HUES48 (cell line): ENCODE data around the gene ST6GAL1.
A peak's percentile ranks its signal among the peaks of the same experiment; 100 is the strongest.

ENCODE experiments used
- H3K27ac ChIP-seq: one replicate; pipeline ENCODE4 v1.7.0; 2013; ENCODE audit warnings: low read depth, low read length, inconsistent platforms
- H3K27me3 ChIP-seq: 2 replicates; pipeline ENCODE4 v1.6.1; 2013; ENCODE audit warnings: mild to moderate bottlenecking, low read length; ENCODE audit not compliant: control insufficient read depth, insufficient read depth
- H3K36me3 ChIP-seq: 2 replicates; pipeline ENCODE4 v1.6.1; 2013; ENCODE audit warnings: low read length; ENCODE audit not compliant: control insufficient read depth, insufficient read depth
- H3K4me1 ChIP-seq: 2 replicates; pipeline ENCODE4 v1.6.1; 2013; ENCODE audit warnings: mild to moderate bottlenecking, low read length; ENCODE audit not compliant: control insufficient read depth, insufficient read depth
- H3K4me3 ChIP-seq: 2 replicates; pipeline ENCODE4 v1.5.1; 2013; ENCODE audit warnings: mild to moderate bottlenecking, low read depth, low read length
- H3K9ac ChIP-seq: 2 replicates; pipeline ENCODE4 v1.6.1; 2013; ENCODE audit warnings: mild to moderate bottlenecking, low read depth, low read length, moderate library complexity
- H3K9me3 ChIP-seq: 2 replicates; pipeline ENCODE4 v1.6.1; 2013; ENCODE audit warnings: low read length; ENCODE audit not compliant: control insufficient read depth, insufficient read depth

Gene ST6GAL1

GRCh38 chr3:187062526-187063177 lies 132.3 kb downstream of the ST6GAL1 start:
- no peak overlapping the region for H3K27ac ChIP-seq
- no peak overlapping the region for H3K9ac ChIP-seq
- peaks cover 8% of the 10 kb centered on the region; the same call in 1 of the 2 replicates for H3K9me3 ChIP-seq
- H3K27me3 ChIP-seq, result no peaks in the 10 kb centered on the region
- H3K4me3 ChIP-seq, result no peak overlapping the region
- H3K36me3 ChIP-seq, result peaks cover 61% of the 10 kb centered on the region
- H3K4me1 ChIP-seq, result peaks cover 18% of the 10 kb centered on the region

- Histone ChIP-seq H3K36me3 (peaks cover 59% of the 10 kb centered on the region), H3K4me1 (peaks cover 18% of the 10 kb centered on the region), H3K9me3 (no peaks in the 10 kb centered on the region), H3K27me3 (no peaks in the 10 kb centered on the region), H3K4me3 (no peak overlapping the region), H3K27ac (peak overlapping the region; percentile 65), H3K9ac (no peak overlapping the region)
Measured at GRCh38 chr3:187063286-187064121, 133.2 kb downstream of the ST6GAL1 start.

- Histone ChIP-seq H3K4me3 (no peak overlapping the region), H3K4me1 (peaks cover 18% of the 10 kb centered on the region), H3K9me3 (no peaks in the 10 kb centered on the region), H3K27me3 (no peaks in the 10 kb centered on the region), H3K36me3 (peaks cover 58% of the 10 kb centered on the region), H3K9ac (no peak overlapping the region), H3K27ac (peak overlapping the region; percentile 65)
Measured at GRCh38 chr3:187064210-187065115, 134.1 kb downstream of the ST6GAL1 start.

- Histone ChIP-seq H3K36me3 (peaks cover 50% of the 10 kb centered on the region), H3K27ac (no peak overlapping the region), H3K27me3 (no peaks in the 10 kb centered on the region), H3K4me3 (no peak overlapping the region), H3K9me3 (no peaks in the 10 kb centered on the region), H3K4me1 (peaks cover 18% of the 10 kb centered on the region), H3K9ac (no peak overlapping the region)
Measured at GRCh38 chr3:187066228-187066995, 136.1 kb downstream of the ST6GAL1 start.

GRCh38 chr3:187068787-187069186 lies 138.5 kb downstream of the ST6GAL1 start:
- no peak overlapping the region for H3K27ac ChIP-seq

GRCh38 chr3:187069857-187070516 lies 139.7 kb downstream of the ST6GAL1 start:
- Histone ChIP-seq H3K4me1 (peaks cover 12% of the 10 kb centered on the region; the same call in 1 of the 2 replicates), H3K9ac (no peak overlapping the region), H3K9me3 (no peaks in the 10 kb centered on the region), H3K27ac (no peak overlapping the region), H3K27me3 (no peaks in the 10 kb centered on the region), H3K36me3 (peaks cover 56% of the 10 kb centered on the region), H3K4me3 (no peak overlapping the region)

More at GRCh38 chr3:187068787-187069186, 138.5 kb downstream of the ST6GAL1 start:
- H3K9me3 ChIP-seq, result no peaks in the 10 kb centered on the region
- peaks cover 51% of the 10 kb centered on the region for H3K36me3 ChIP-seq
- no peaks in the 10 kb centered on the region for H3K27me3 ChIP-seq
- H3K4me1 ChIP-seq, result peaks cover 21% of the 10 kb centered on the region
- H3K9ac ChIP-seq, result no peak overlapping the region
- H3K4me3 ChIP-seq, result no peak overlapping the region

GRCh38 chr3:187072102-187072501 lies 141.8 kb downstream of the ST6GAL1 start:
- peaks cover 8% of the 10 kb centered on the region; the same call in 1 of the 2 replicates for H3K4me1 ChIP-seq
- no peak overlapping the region for H3K27ac ChIP-seq
- no peak overlapping the region for H3K4me3 ChIP-seq
- no peak overlapping the region for H3K9ac ChIP-seq
- no peaks in the 10 kb centered on the region for H3K27me3 ChIP-seq
- H3K9me3 ChIP-seq, result no peaks in the 10 kb centered on the region
- H3K36me3 ChIP-seq, result peaks cover 78% of the 10 kb centered on the region

- Histone ChIP-seq H3K27ac (no peak overlapping the region), H3K4me3 (no peak overlapping the region), H3K36me3 (peaks cover 80% of the 10 kb centered on the region), H3K9me3 (no peaks in the 10 kb centered on the region), H3K27me3 (no peaks in the 10 kb centered on the region), H3K4me1 (peaks cover 8% of the 10 kb centered on the region; the same call in 1 of the 2 replicates), H3K9ac (no peak overlapping the region)
Measured at GRCh38 chr3:187072511-187072910, 142.2 kb downstream of the ST6GAL1 start.

- peaks cover 8% of the 10 kb centered on the region; the same call in 1 of the 2 replicates for H3K4me1 ChIP-seq
Measured at GRCh38 chr3:187073581-187074098, 143.3 kb downstream of the ST6GAL1 start.

More at GRCh38 chr3:187073581-187074098, 143.3 kb downstream of the ST6GAL1 start:
- Histone ChIP-seq H3K27me3 (no peaks in the 10 kb centered on the region), H3K4me3 (no peak overlapping the region), H3K27ac (no peak overlapping the region), H3K9me3 (no peaks in the 10 kb centered on the region), H3K9ac (no peak overlapping the region), H3K36me3 (peaks cover 83% of the 10 kb centered on the region)
